ENCODE measurements around the gene C12orf60. TPM values are rescaled to one million over a fixed set of nuclear protein-coding genes. Genes with fewer than 3 reads are reported as not detected.

C12orf60 gene
- total RNA-seq, 1 donor from 2014 or later = 1.3 TPM

- peaks cover 24% of the 10 kb centered on the region for H3K4me1 Mint-ChIP-seq
- H3K9me3 Mint-ChIP-seq = peaks cover 13% of the 10 kb centered on the region
- H3K27ac Mint-ChIP-seq = no peak overlapping the region
- no peak for TF ChIP-seq CTCF (IDR thresholded peaks at IDR 0.05; ENCODE audit: unreplicated experiment)
- no peak for DNase-seq (ENCODE audit: low spot score in 2 of 2, unreplicated experiment in 2 of 2)
- H3K36me3 Mint-ChIP-seq = peaks cover 27% of the 10 kb centered on the region
- no peaks in the 10 kb centered on the region for H3K27me3 Mint-ChIP-seq (ENCODE audit: low read depth)
- H3K4me3 Mint-ChIP-seq = peak overlapping the region; percentile 4
Measured at GRCh38 chr12:14767617-14768016, 35.9 kb upstream of the C12orf60 start.

- H3K4me1 Mint-ChIP-seq = peaks cover 30% of the 10 kb centered on the region
- TF ChIP-seq CTCF (IDR thresholded peaks at IDR 0.05; ENCODE audit: unreplicated experiment) = no peak
- DNase-seq (ENCODE audit: low spot score in 2 of 2, unreplicated experiment in 2 of 2) = peak in 1 of 2 experiments; percentile 41
Measured at GRCh38 chr12:14768823-14769405, 34.6 kb upstream of the C12orf60 start.

GRCh38 chr12:14769466-14769968, 34.0 kb upstream of the C12orf60 start:
- no peak for TF ChIP-seq CTCF (IDR thresholded peaks at IDR 0.05; ENCODE audit: unreplicated experiment)
- Mint-ChIP-seq H3K27me3 (ENCODE audit: low read depth) (no peaks in the 10 kb centered on the region), H3K4me3 (peak overlapping the region; percentile 98), H3K9me3 (peaks cover 13% of the 10 kb centered on the region), H3K4me1 (peaks cover 30% of the 10 kb centered on the region), H3K27ac (peak overlapping the region; percentile 100), H3K36me3 (peaks cover 27% of the 10 kb centered on the region)
- no peak for DNase-seq (ENCODE audit: low spot score in 2 of 2, unreplicated experiment in 2 of 2)

More at GRCh38 chr12:14768823-14769405, 34.6 kb upstream of the C12orf60 start:
- Mint-ChIP-seq H3K27me3 (ENCODE audit: low read depth) (no peaks in the 10 kb centered on the region), H3K36me3 (peaks cover 27% of the 10 kb centered on the region), H3K27ac (peak overlapping the region; percentile 100), H3K9me3 (peaks cover 13% of the 10 kb centered on the region), H3K4me3 (peak overlapping the region; percentile 98)

GRCh38 chr12:14769969-14770495, 33.4 kb upstream of the C12orf60 start:
- peaks cover 13% of the 10 kb centered on the region for H3K9me3 Mint-ChIP-seq
- peaks cover 30% of the 10 kb centered on the region for H3K4me1 Mint-ChIP-seq
- DNase-seq (ENCODE audit: low spot score in 2 of 2, unreplicated experiment in 2 of 2) = peak; percentile 51 to 80
- TF ChIP-seq CTCF (IDR thresholded peaks at IDR 0.05; ENCODE audit: unreplicated experiment) = peak; percentile 83
- peak overlapping the region; percentile 100 for H3K27ac Mint-ChIP-seq
- H3K36me3 Mint-ChIP-seq = peaks cover 25% of the 10 kb centered on the region
- H3K4me3 Mint-ChIP-seq = peak overlapping the region; percentile 98
- no peaks in the 10 kb centered on the region for H3K27me3 Mint-ChIP-seq (ENCODE audit: low read depth)

GRCh38 chr12:14770496-14771461, 32.7 kb upstream of the C12orf60 start:
- Mint-ChIP-seq H3K4me1 (peaks cover 38% of the 10 kb centered on the region), H3K27me3 (ENCODE audit: low read depth) (no peaks in the 10 kb centered on the region), H3K27ac (peak overlapping the region; percentile 100), H3K9me3 (peaks cover 10% of the 10 kb centered on the region), H3K36me3 (peaks cover 18% of the 10 kb centered on the region), H3K4me3 (peak overlapping the region; percentile 98)
- peak; percentile 62 to 90 for DNase-seq (ENCODE audit: low spot score in 2 of 2, unreplicated experiment in 2 of 2)
- TF ChIP-seq CTCF (IDR thresholded peaks at IDR 0.05; ENCODE audit: unreplicated experiment) = no peak
